ENCODE results near the gene MDH1. TPM values are rescaled to one million over a fixed set of nuclear protein-coding genes. Genes with fewer than 3 reads are reported as not detected.

MDH1 gene
- total and polyA plus RNA-seq, 2 donors (not counting 1 experiment from before 2014, with no cell fraction given): 65.7 to 87.8 TPM

- Histone ChIP-seq H3K9ac (ENCODE audit: low read length) (no peak overlapping the region), H3K27ac (ENCODE audit: low read length in 2 of 2) (no peak overlapping the region), H3K79me2 (ENCODE audit: control insufficient read depth, insufficient read depth, low read length) (no peaks in the 10 kb centered on the region), H4K20me1 (ENCODE audit: control insufficient read depth, insufficient read depth, low read length, poor library complexity, severe bottlenecking) (no peaks in the 10 kb centered on the region), H3K4me2 (replicated peaks; ENCODE audit: low read depth, low read length, poor library complexity, severe bottlenecking) (no peak overlapping the region), H3K9me3 (ENCODE audit: control extremely low read depth in 1 of 3, control insufficient read depth in 2 of 3, insufficient read depth in 1 of 3, low read length in 2 of 3) (no peaks in the 10 kb centered on the region), H2AFZ (ENCODE audit: insufficient read depth, low read depth, low read length, poor library complexity, severe bottlenecking) (no peak overlapping the region), H3K4me1 (ENCODE audit: control insufficient read depth in 2 of 2, insufficient read depth in 2 of 2, low read length in 2 of 2) (no peaks in the 10 kb centered on the region), H3K4me3 (ENCODE audit: control extremely low read depth in 1 of 5, extremely low read depth in 1 of 5, insufficient read depth in 1 of 5, low read depth in 2 of 5, low read length in 4 of 5) (no peak overlapping the region), H3K27me3 (replicated peaks in 1 of 4; ENCODE audit: control extremely low read depth in 1 of 4, control insufficient read depth in 3 of 4, insufficient read depth in 4 of 4, low read length in 3 of 4) (no peaks in the 10 kb centered on the region), H3K36me3 (replicated peaks in 1 of 2; ENCODE audit: control extremely low read depth in 1 of 2, control insufficient read depth in 1 of 2, extremely low read depth in 1 of 2, insufficient read depth in 2 of 2, low read length in 1 of 2) (no peaks in the 10 kb centered on the region)
- CTCF ChIA-PET: no interaction called here
- Mint-ChIP-seq H3K27ac (no peak overlapping the region), H3K9me3 (ENCODE audit: insufficient read depth) (no peaks in the 10 kb centered on the region), H3K27me3 (no peaks in the 10 kb centered on the region), H3K4me3 (no peak overlapping the region), H3K4me1 (peaks cover 10% of the 10 kb centered on the region)
- ATAC-seq (ENCODE audit: low read depth) (no peak), DNase-seq (no peak)
- POLR2A ChIA-PET: no interaction called here
- 86% methylated on average over 1 of the region's 2 CpGs for WGBS (ENCODE audit: insufficient coverage)
- TF ChIP-seq EZH2 (IDR thresholded peaks at IDR 0.05; ENCODE audit: borderline replicate concordance, insufficient read depth, low read depth, low read length, poor library complexity, severe bottlenecking) (no peak), CTCF (IDR thresholded peaks at IDR 0.05) (no peak)
- intact Hi-C loops (cut with micrococcal nuclease): no loop called here
These were observed 43.7 kb upstream of the MDH1 start for GRCh38 chr2:63545023-63545422.

- POLR2A ChIA-PET: no interaction called here
- H3K27ac ChIP-seq (ENCODE audit: low read length in 2 of 2): no peak overlapping the region
- H3K4me3 ChIP-seq (ENCODE audit: control extremely low read depth in 1 of 5, extremely low read depth in 1 of 5, insufficient read depth in 1 of 5, low read depth in 2 of 5, low read length in 4 of 5): no peak overlapping the region
- no peaks in the 10 kb centered on the region for H3K79me2 ChIP-seq (ENCODE audit: control insufficient read depth, insufficient read depth, low read length)
- no peaks in the 10 kb centered on the region for H3K4me1 ChIP-seq (ENCODE audit: control insufficient read depth in 2 of 2, insufficient read depth in 2 of 2, low read length in 2 of 2)
- no peak overlapping the region for H3K9ac ChIP-seq (ENCODE audit: low read length)
- CTCF ChIA-PET: interaction anchor here (1.7 kb wide), 1 partner anchor 9 kb away, joined by 4 read pairs; no protein-coding TSS in a partner anchor
- no peak overlapping the region for H3K4me2 ChIP-seq (replicated peaks; ENCODE audit: low read depth, low read length, poor library complexity, severe bottlenecking)
- Mint-ChIP-seq H3K4me1 (peaks cover 1% of the 10 kb centered on the region), H3K27ac (no peak overlapping the region), H3K4me3 (no peak overlapping the region), H3K9me3 (ENCODE audit: insufficient read depth) (peaks cover 12% of the 10 kb centered on the region), H3K27me3 (no peaks in the 10 kb centered on the region)
- intact Hi-C loops (cut with micrococcal nuclease): no loop called here
- H3K36me3 ChIP-seq (replicated peaks in 1 of 2; ENCODE audit: control extremely low read depth in 1 of 2, control insufficient read depth in 1 of 2, extremely low read depth in 1 of 2, insufficient read depth in 2 of 2, low read length in 1 of 2): peaks cover 2% of the 10 kb centered on the region in 2 experiments
- no peaks in the 10 kb centered on the region for H3K27me3 ChIP-seq (replicated peaks in 1 of 4; ENCODE audit: control extremely low read depth in 1 of 4, control insufficient read depth in 3 of 4, insufficient read depth in 4 of 4, low read length in 3 of 4)
- no peak overlapping the region for H2AFZ ChIP-seq (ENCODE audit: insufficient read depth, low read depth, low read length, poor library complexity, severe bottlenecking)
- no peak for ATAC-seq (ENCODE audit: low read depth)
- H4K20me1 ChIP-seq (ENCODE audit: control insufficient read depth, insufficient read depth, low read length, poor library complexity, severe bottlenecking): no peaks in the 10 kb centered on the region
- TF ChIP-seq CTCF (IDR thresholded peaks at IDR 0.05) (no peak), EZH2 (IDR thresholded peaks at IDR 0.05; ENCODE audit: borderline replicate concordance, insufficient read depth, low read depth, low read length, poor library complexity, severe bottlenecking) (no peak)
- no CpG with 5 or more reads among the region's 4 CpGs for WGBS (ENCODE audit: insufficient coverage)
- DNase-seq: no peak
- H3K9me3 ChIP-seq (ENCODE audit: control extremely low read depth in 1 of 3, control insufficient read depth in 2 of 3, insufficient read depth in 1 of 3, low read length in 2 of 3): peaks cover 0 to 12% (median 1%) of the 10 kb centered on the region in 3 donors
These were observed 35.7 kb upstream of the MDH1 start for GRCh38 chr2:63553049-63553448.

Data from B cell (primary cell).